Measurements from ENCODE around the gene RABL6. TPM values are rescaled to one million over a fixed set of nuclear protein-coding genes. Genes with fewer than 3 reads are reported as not detected.
A peak's percentile ranks its signal among the peaks of the same experiment; 100 is the strongest.
"Not testable (repeated sequence)": the region's sequence is repeated elsewhere in the genome, so short reads cannot be mapped to it uniquely, and the experiment has no call there.

RABL6 gene
- total RNA-seq, 3 donors from 2014 or later = 92.1 to 142 (median 112) TPM

- peaks cover 3% of the 10 kb centered on the region for H3K36me3 ChIP-seq (ENCODE audit: low read depth)
- ATAC-seq = no peak
- DNase-seq = no peak
- H3K9me3 ChIP-seq = no peaks in the 10 kb centered on the region
- H3K4me3 ChIP-seq = no peak overlapping the region
- no peak for TF ChIP-seq CTCF (IDR thresholded peaks at IDR 0.05)
- intact Hi-C loops (cut with DNase I, micrococcal nuclease) = loop anchor here in 1 of 2 donors (5.0 kb wide), 1 partner anchor 241 kb away; the partner anchor contains the start of gene ABCA2
- peaks cover 26% of the 10 kb centered on the region for H3K4me1 ChIP-seq (ENCODE audit: low read depth)
These were observed 21.3 kb upstream of the RABL6 start for GRCh38 chr9:136786451-136786850.

GRCh38 chr9:136786983-136787382 lies 20.8 kb upstream of the RABL6 start:
- intact Hi-C loops (cut with DNase I, micrococcal nuclease) = loop anchor here in 1 of 2 donors (5.0 kb wide), 1 partner anchor 240 kb away; the partner anchor contains the start of gene ABCA2
- not testable (repeated sequence) for H3K36me3 ChIP-seq (ENCODE audit: low read depth); H3K4me3 ChIP-seq; ATAC-seq; H3K9me3 ChIP-seq
- H3K4me1 ChIP-seq (ENCODE audit: low read depth) = peaks cover 31% of the 10 kb centered on the region
- peak in 1 of 3 donors; percentile 69 for DNase-seq

- DNase-seq = peak; percentile 76 to 88 (median 80)
- peak; percentile 56 for TF ChIP-seq CTCF (IDR thresholded peaks at IDR 0.05)
- intact Hi-C loops (cut with DNase I, micrococcal nuclease) = loop anchor here in 1 of 2 donors (5.0 kb wide), 1 partner anchor 239 kb away; the partner anchor contains the start of gene ABCA2
- ATAC-seq = peak; percentile 13
- no peaks in the 10 kb centered on the region for H3K9me3 ChIP-seq
- H3K4me1 ChIP-seq (ENCODE audit: low read depth) = peaks cover 38% of the 10 kb centered on the region
- H3K36me3 ChIP-seq (ENCODE audit: low read depth) = peaks cover 3% of the 10 kb centered on the region
- no peak overlapping the region for H3K4me3 ChIP-seq
These were observed 19.9 kb upstream of the RABL6 start for GRCh38 chr9:136787690-136788400.

- H3K36me3 ChIP-seq (ENCODE audit: low read depth); H3K4me3 ChIP-seq; H3K9me3 ChIP-seq; ATAC-seq: not testable (repeated sequence)
- peak; percentile 55 to 75 (median 62) for DNase-seq
- intact Hi-C loops (cut with DNase I, micrococcal nuclease) = loop anchor here in 1 of 2 donors (5.0 kb wide), 1 partner anchor 238 kb away; the partner anchor contains the start of gene ABCA2
- peaks cover 46% of the 10 kb centered on the region for H3K4me1 ChIP-seq (ENCODE audit: low read depth)
These were observed 18.9 kb upstream of the RABL6 start for GRCh38 chr9:136788644-136789522.

- no peak for DNase-seq
- Histone ChIP-seq H3K9me3 (no peaks in the 10 kb centered on the region), H3K4me1 (ENCODE audit: low read depth) (peaks cover 49% of the 10 kb centered on the region), H3K36me3 (ENCODE audit: low read depth) (peaks cover 3% of the 10 kb centered on the region), H3K4me3 (no peak overlapping the region)
- TF ChIP-seq CTCF (IDR thresholded peaks at IDR 0.05) = no peak
- intact Hi-C loops (cut with DNase I, micrococcal nuclease) = loop anchor here in 1 of 2 donors (5.0 kb wide), 1 partner anchor 238 kb away; the partner anchor contains the start of gene ABCA2
- ATAC-seq = no peak
These were observed 18.2 kb upstream of the RABL6 start for GRCh38 chr9:136789523-136789937.

- DNase-seq = peak; percentile 100
- intact Hi-C loops (cut with DNase I, micrococcal nuclease) = no loop called here
- Histone ChIP-seq H3K4me1 (ENCODE audit: low read depth) (peaks cover 53% of the 10 kb centered on the region), H3K9me3 (no peaks in the 10 kb centered on the region), H3K4me3 (peak within 1 kb of the TSS; percentile 59), H3K36me3 (ENCODE audit: low read depth) (peaks cover 3% of the 10 kb centered on the region)
- peak; percentile 86 for ATAC-seq
- TF ChIP-seq CTCF (IDR thresholded peaks at IDR 0.05) = no peak
These were observed 16.9 kb upstream of the RABL6 start, which contains the start of gene TMEM141 for GRCh38 chr9:136790640-136791515. TMEM141 (plus strand) TSS chr9:136791344; CDS start chr9:136791371, 27 bp downstream.
